Kidney glomerular epithelial cell (primary cell): ENCODE data around the gene GSN.

Source experiments
- DNase-seq: peaks from one replicate; lab custom pipeline; 2025; lab: John Stamatoyannopoulos, UW

The GSN gene

GRCh38 chr9:121303456-121304451 is 35.8 kb downstream of the GSN start:
- no peak for DNase-seq

- no peak for DNase-seq
These were observed 36.7 kb downstream of the GSN start for GRCh38 chr9:121304707-121305106.

- no peak for DNase-seq
These were observed 37.5 kb downstream of the GSN start for GRCh38 chr9:121305269-121305994.

- no peak for DNase-seq
These were observed 40.0 kb downstream of the GSN start for GRCh38 chr9:121307976-121308375.

- no peak for DNase-seq
These were observed 40.8 kb downstream of the GSN start for GRCh38 chr9:121308765-121309164.

- no peak for DNase-seq
These were observed 41.2 kb downstream of the GSN start for GRCh38 chr9:121309171-121309570.

GRCh38 chr9:121309833-121310425 is 42.0 kb downstream of the GSN start:
- no peak for DNase-seq

- DNase-seq: no peak
These were observed 42.6 kb downstream of the GSN start for GRCh38 chr9:121310571-121310970.

GRCh38 chr9:121312169-121312568 is 44.2 kb downstream of the GSN start:
- no peak for DNase-seq

GRCh38 chr9:121313458-121314152 is 45.6 kb downstream of the GSN start:
- DNase-seq: no peak

- DNase-seq: no peak
These were observed 48.4 kb downstream of the GSN start for GRCh38 chr9:121316378-121316777.

GRCh38 chr9:121316852-121317373 is 49.0 kb downstream of the GSN start:
- no peak for DNase-seq

- no peak for DNase-seq
These were observed 50.0 kb downstream of the GSN start for GRCh38 chr9:121317737-121318630.

GRCh38 chr9:121318631-121319382 is 50.8 kb downstream of the GSN start:
- DNase-seq: no peak

GRCh38 chr9:121319383-121319780 is 51.4 kb downstream of the GSN start:
- DNase-seq: no peak

GRCh38 chr9:121321016-121321503 is 53.1 kb downstream of the GSN start:
- DNase-seq: no peak

GRCh38 chr9:121322037-121322736 is 54.2 kb downstream of the GSN start:
- DNase-seq: peak; percentile 93

- no peak for DNase-seq
These were observed 54.9 kb downstream of the GSN start for GRCh38 chr9:121322737-121323448.
